Keratinocyte (primary cell): ENCODE data around the gene THBS2.

Source experiments
- EZH2 ChIP-seq: IDR thresholded peaks from one replicate; pipeline ENCODE4 v1.6.1; 2012; ENCODE audit warnings: inconsistent platforms, mild to moderate bottlenecking, low read length, moderate library complexity
- TF ChIP-seq, protein P1 (sequence below), 3 experiments: IDR thresholded peaks in 1 of 3; conservative IDR thresholded peaks in 1 of 3; optimal IDR thresholded peaks in 1 of 3; 2 replicates in 2 of 3; 3 replicates in 1 of 3; pipeline versions ENCODE3 to v1.5.1; 2011; ENCODE audit warnings: low read length in 3 of 3, mild to moderate bottlenecking in 3 of 3, moderate library complexity in 2 of 3, control low read depth in 1 of 3, inconsistent platforms in 1 of 3; ENCODE audit not compliant: insufficient read depth in 2 of 3; ENCODE audit errors: extremely low read depth in 1 of 3

- TF ChIP-seq, protein P1, sequence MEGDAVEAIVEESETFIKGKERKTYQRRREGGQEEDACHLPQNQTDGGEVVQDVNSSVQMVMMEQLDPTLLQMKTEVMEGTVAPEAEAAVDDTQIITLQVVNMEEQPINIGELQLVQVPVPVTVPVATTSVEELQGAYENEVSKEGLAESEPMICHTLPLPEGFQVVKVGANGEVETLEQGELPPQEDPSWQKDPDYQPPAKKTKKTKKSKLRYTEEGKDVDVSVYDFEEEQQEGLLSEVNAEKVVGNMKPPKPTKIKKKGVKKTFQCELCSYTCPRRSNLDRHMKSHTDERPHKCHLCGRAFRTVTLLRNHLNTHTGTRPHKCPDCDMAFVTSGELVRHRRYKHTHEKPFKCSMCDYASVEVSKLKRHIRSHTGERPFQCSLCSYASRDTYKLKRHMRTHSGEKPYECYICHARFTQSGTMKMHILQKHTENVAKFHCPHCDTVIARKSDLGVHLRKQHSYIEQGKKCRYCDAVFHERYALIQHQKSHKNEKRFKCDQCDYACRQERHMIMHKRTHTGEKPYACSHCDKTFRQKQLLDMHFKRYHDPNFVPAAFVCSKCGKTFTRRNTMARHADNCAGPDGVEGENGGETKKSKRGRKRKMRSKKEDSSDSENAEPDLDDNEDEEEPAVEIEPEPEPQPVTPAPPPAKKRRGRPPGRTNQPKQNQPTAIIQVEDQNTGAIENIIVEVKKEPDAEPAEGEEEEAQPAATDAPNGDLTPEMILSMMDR (optimal IDR thresholded peaks at IDR 0.05 in 1 of 3, IDR thresholded peaks at IDR 0.05 in 1 of 3, conservative IDR thresholded peaks at IDR 0.05 in 1 of 3; ENCODE audit: extremely low read depth in 1 of 3, insufficient read depth in 2 of 3, low read length in 3 of 3), result no peak
- TF ChIP-seq EZH2, result no peak
These were observed 1.0 kb upstream of the THBS2 start for GRCh38 chr6:169254456-169255316.
